ENCODE measurements around the gene C1orf87.

DNA sequence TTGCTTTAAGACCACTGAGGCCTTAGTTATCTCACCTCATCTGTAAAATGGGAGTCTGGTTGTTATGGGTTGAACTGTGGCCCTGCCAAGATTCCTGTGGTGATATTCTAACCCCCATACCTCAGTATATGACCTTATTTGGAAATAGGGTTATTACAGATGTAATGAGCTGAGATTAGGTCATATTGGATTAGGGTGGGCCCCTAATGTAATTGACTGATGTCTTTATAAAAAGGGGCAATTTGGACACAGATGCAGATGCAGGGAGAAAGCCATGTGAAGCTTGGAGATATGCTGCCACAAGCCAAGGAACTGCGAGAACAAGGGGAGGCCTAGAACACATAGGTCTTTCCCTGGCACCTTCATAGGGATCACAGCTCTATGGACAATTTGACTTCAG, 3.9 kb downstream of the C1orf87 start:
- TF ChIP-seq, protein P1, sequence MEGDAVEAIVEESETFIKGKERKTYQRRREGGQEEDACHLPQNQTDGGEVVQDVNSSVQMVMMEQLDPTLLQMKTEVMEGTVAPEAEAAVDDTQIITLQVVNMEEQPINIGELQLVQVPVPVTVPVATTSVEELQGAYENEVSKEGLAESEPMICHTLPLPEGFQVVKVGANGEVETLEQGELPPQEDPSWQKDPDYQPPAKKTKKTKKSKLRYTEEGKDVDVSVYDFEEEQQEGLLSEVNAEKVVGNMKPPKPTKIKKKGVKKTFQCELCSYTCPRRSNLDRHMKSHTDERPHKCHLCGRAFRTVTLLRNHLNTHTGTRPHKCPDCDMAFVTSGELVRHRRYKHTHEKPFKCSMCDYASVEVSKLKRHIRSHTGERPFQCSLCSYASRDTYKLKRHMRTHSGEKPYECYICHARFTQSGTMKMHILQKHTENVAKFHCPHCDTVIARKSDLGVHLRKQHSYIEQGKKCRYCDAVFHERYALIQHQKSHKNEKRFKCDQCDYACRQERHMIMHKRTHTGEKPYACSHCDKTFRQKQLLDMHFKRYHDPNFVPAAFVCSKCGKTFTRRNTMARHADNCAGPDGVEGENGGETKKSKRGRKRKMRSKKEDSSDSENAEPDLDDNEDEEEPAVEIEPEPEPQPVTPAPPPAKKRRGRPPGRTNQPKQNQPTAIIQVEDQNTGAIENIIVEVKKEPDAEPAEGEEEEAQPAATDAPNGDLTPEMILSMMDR (IDR thresholded peaks at IDR 0.05), result no peak
- TF ChIP-seq POLR2A (IDR thresholded peaks at IDR 0.05), result no peak

Data from heart left ventricle (tissue), 13 donors.